Activated B cell treated with CpG ODN at 0.5 μM for 24 hours (primary cell): ENCODE data around the gene ELANE. TPM values are rescaled to one million over a fixed set of nuclear protein-coding genes. Genes with fewer than 3 reads are reported as not detected.

Source experiments
- ATAC-seq: fragments of 200-7000 bp; cut with Tn5 transposase; one replicate; pipeline ENCODE4 v1.10.0; 2021; ENCODE audit warnings: low read depth, mild to moderate bottlenecking, moderate library complexity
- CTCF ChIA-PET: fragments of 350-600 bp; sonication (Branson Sonifier 250); formaldehyde crosslinking; loops from one replicate; lab custom pipeline; 2021; ENCODE audit warnings: antibody characterized with exemption; lab: Charles Lee
- POLR2A ChIA-PET: fragments of 350-600 bp; sonication (Branson Sonifier 250); formaldehyde crosslinking; loops from one replicate; lab custom pipeline; 2021; ENCODE audit warnings: antibody characterized with exemption; lab: Charles Lee
- DNase-seq: peaks from one replicate; pipeline ENCODE4 v3.0.0; 2022
- H3K27ac Mint-ChIP-seq: one replicate; pipeline ENCODE4 v1.8.0; 2020; ENCODE audit warnings: mixed read lengths
- H3K27me3 Mint-ChIP-seq: one replicate; pipeline ENCODE4 v1.8.0; 2021; ENCODE audit warnings: mixed read lengths
- H3K36me3 Mint-ChIP-seq: one replicate; pipeline ENCODE4 v1.8.0; 2021; ENCODE audit warnings: low read depth, mixed read lengths
- H3K4me1 Mint-ChIP-seq: one replicate; pipeline ENCODE4 v1.8.0; 2021; ENCODE audit warnings: mixed read lengths
- H3K4me3 Mint-ChIP-seq: one replicate; pipeline ENCODE4 v1.8.0; 2020; ENCODE audit warnings: mild to moderate bottlenecking, mixed read lengths
- H3K9me3 Mint-ChIP-seq: one replicate; pipeline ENCODE4 v1.8.0; 2020; ENCODE audit warnings: mixed read lengths
- CTCF ChIP-seq: fragments of 200-600 bp; IDR thresholded peaks from one replicate; pipeline ENCODE4 v1.8.0; 2022; ENCODE audit warnings: antibody characterized with exemption, mild to moderate bottlenecking
- intact Hi-C: fragments of 100-400 bp; cut with micrococcal nuclease; formaldehyde crosslinking; loops from one replicate; pipeline ENCODE4 v1.15.1; 2024
- total RNA-seq: library from RNA; stranded (reverse); gene quantifications from 2 replicates; pipeline ENCODE4 v1.2.3, GENCODE V29; 2022

Gene ELANE
- total RNA-seq, 1 donor from 2014 or later: not detected

- Mint-ChIP-seq H3K27ac (no peak overlapping the region), H3K4me3 (no peak overlapping the region), H3K9me3 (no peaks in the 10 kb centered on the region), H3K4me1 (peaks cover 8% of the 10 kb centered on the region), H3K36me3 (peaks cover 39% of the 10 kb centered on the region), H3K27me3 (no peaks in the 10 kb centered on the region)
- ChIA-PET CTCF (no interaction called here), POLR2A (no interaction called here)
- TF ChIP-seq CTCF: no peak
- DNase-seq (no peak), ATAC-seq (no peak)
- intact Hi-C loops: no loop called here
Observed at GRCh38 chr19:870314-870713, 18.2 kb downstream of the ELANE start.

- no peak overlapping the region for H3K27ac Mint-ChIP-seq
- peaks cover 8% of the 10 kb centered on the region for H3K4me1 Mint-ChIP-seq
- no peaks in the 10 kb centered on the region for H3K27me3 Mint-ChIP-seq
- intact Hi-C loops: no loop called here
- ATAC-seq (no peak), DNase-seq (no peak)
- H3K4me3 Mint-ChIP-seq: no peak overlapping the region
- POLR2A ChIA-PET: no interaction called here
- CTCF ChIA-PET: no interaction called here
- no peak for TF ChIP-seq CTCF
- H3K9me3 Mint-ChIP-seq: no peaks in the 10 kb centered on the region
- H3K36me3 Mint-ChIP-seq: peaks cover 42% of the 10 kb centered on the region
Observed at GRCh38 chr19:870963-871401, 18.9 kb downstream of the ELANE start.

- H3K27ac Mint-ChIP-seq: no peak overlapping the region
- H3K4me1 Mint-ChIP-seq: peaks cover 8% of the 10 kb centered on the region
- H3K36me3 Mint-ChIP-seq: peaks cover 47% of the 10 kb centered on the region
- H3K9me3 Mint-ChIP-seq: no peaks in the 10 kb centered on the region
- ChIA-PET POLR2A (interaction anchor here (0.5 to 0.6 kb wide), 3 partner anchors 75 to 135 kb away, joined by 3 read pairs; no protein-coding TSS in a partner anchor), CTCF (no interaction called here)
- no peak for DNase-seq
- intact Hi-C loops: loop anchor here (2.0 kb wide), 1 partner anchor 21 kb away; the partner anchor contains the start of genes MED16 and RNU6-9
- no peak for TF ChIP-seq CTCF
- no peaks in the 10 kb centered on the region for H3K27me3 Mint-ChIP-seq
- no peak overlapping the region for H3K4me3 Mint-ChIP-seq
- no peak for ATAC-seq
Observed at GRCh38 chr19:871446-872265, 19.6 kb downstream of the ELANE start.

DNA sequence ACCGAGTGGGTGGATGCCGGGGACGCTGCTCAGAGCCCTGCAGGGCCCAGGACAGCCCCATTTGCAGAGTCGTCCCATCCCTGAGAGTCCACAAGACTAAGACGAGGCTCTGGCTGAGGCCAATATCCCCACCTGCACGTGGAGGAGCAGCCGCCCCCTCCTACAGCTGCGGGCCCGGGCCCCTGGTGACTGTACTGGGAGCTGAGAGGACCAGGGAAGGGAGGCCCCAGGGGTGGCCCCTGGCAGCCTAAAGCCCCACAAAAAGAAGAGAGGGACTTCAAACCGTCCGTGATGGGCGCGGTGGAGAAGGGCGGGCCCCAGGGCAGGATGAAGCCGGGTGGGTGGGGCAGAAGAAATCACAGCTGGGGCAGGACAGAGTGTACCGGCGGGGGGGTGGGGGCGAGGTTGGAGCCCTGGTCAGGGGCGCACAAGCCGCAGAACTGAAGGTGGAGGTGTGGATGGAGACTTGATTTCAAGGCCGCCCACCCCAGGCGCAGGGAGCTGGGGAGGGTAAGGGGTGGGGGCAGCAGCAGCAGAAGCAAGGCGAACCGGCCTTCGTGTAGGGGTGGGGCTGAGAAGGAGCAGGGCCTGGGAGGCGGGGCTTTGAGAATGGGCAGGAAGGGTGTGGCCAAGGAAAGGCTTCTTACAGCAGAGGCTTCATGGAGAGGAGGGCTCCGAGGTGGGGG lies 20.3 kb downstream of the ELANE start:
- intact Hi-C loops: loop anchor here (2.0 kb wide), 1 partner anchor 20 kb away; the partner anchor contains the start of genes MED16 and RNU6-9
- TF ChIP-seq CTCF: no peak
- Mint-ChIP-seq H3K27ac (peak overlapping the region; percentile 56), H3K4me3 (peak overlapping the region; percentile 32), H3K9me3 (no peaks in the 10 kb centered on the region), H3K36me3 (peaks cover 47% of the 10 kb centered on the region), H3K4me1 (peaks cover 8% of the 10 kb centered on the region), H3K27me3 (no peaks in the 10 kb centered on the region)
- ChIA-PET CTCF (no interaction called here), POLR2A (interaction anchor here (0.5 to 1.4 kb wide), 5 partner anchors 9 to 134 kb away, joined by 3 to 4 read pairs (median 3); no protein-coding TSS in a partner anchor)
- DNase-seq: peak; percentile 49
- ATAC-seq: peak; percentile 85

DNA sequence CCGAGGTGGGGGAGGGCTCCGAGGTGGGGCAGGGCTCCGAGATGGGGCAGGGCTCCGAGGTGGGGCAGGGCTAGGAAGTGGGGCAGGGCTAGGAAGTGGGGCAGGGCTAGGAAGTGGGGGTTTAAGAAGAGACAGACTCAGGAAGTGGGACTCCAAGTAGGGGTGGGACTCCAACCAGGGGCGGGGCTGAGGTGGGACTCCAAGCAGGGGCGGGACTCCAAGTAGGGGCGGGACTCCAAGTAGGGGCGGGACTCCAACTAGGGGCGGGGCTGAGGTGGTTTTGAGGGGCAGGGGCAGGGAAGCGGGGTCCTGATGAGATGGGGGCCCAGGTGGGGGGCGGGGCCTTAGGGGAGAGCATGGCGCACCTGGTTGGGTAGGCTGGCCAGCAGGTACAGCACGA lies 21.0 kb downstream of the ELANE start:
- H3K4me3 Mint-ChIP-seq: no peak overlapping the region
- CTCF ChIA-PET: no interaction called here

More for the DNA sequence above, 21.0 kb downstream of the ELANE start:
- POLR2A ChIA-PET: interaction anchor here (1.2 to 1.4 kb wide), 2 partner anchors 9 to 34 kb away, joined by 3 to 4 read pairs; no protein-coding TSS in a partner anchor
- no peak for TF ChIP-seq CTCF
- H3K4me1 Mint-ChIP-seq: peaks cover 8% of the 10 kb centered on the region
- no peaks in the 10 kb centered on the region for H3K27me3 Mint-ChIP-seq
- ATAC-seq (peak; percentile 77), DNase-seq (no peak)
- H3K9me3 Mint-ChIP-seq: no peaks in the 10 kb centered on the region
- peaks cover 42% of the 10 kb centered on the region for H3K36me3 Mint-ChIP-seq
- H3K27ac Mint-ChIP-seq: no peak overlapping the region
- intact Hi-C loops: loop anchor here (2.0 kb wide), 1 partner anchor 20 kb away; the partner anchor contains the start of genes MED16 and RNU6-9
